Activated naive CD8-positive, alpha-beta T cell treated with anti-CD3 and anti-CD28 coated beads for 36 hours (primary cell): ENCODE data around the gene NPBWR2. TPM values are rescaled to one million over a fixed set of nuclear protein-coding genes. Genes with fewer than 3 reads are reported as not detected.

Source experiments
- DNase-seq: peaks from one replicate; pipeline ENCODE4 v3.0.0; 2021
- H3K27ac Mint-ChIP-seq: one replicate; pipeline ENCODE4 v1.8.0; 2022; ENCODE audit warnings: mild to moderate bottlenecking, moderate library complexity, mixed read lengths
- H3K27me3 Mint-ChIP-seq: one replicate; pipeline ENCODE4 v1.8.0; 2022; ENCODE audit warnings: mild to moderate bottlenecking, mixed read lengths
- H3K36me3 Mint-ChIP-seq: one replicate; pipeline ENCODE4 v1.8.0; 2021; ENCODE audit warnings: mild to moderate bottlenecking, mixed read lengths
- H3K4me1 Mint-ChIP-seq: one replicate; pipeline ENCODE4 v1.8.0; 2021; ENCODE audit warnings: mixed read lengths
- H3K4me3 Mint-ChIP-seq: one replicate; pipeline ENCODE4 v1.8.0; 2022; ENCODE audit warnings: mild to moderate bottlenecking, moderate library complexity, mixed read lengths
- H3K9me3 Mint-ChIP-seq: one replicate; pipeline ENCODE4 v1.8.0; 2022; ENCODE audit warnings: mixed read lengths
- total RNA-seq, 2 experiments: library from RNA; stranded (reverse); gene quantifications; one replicate each; pipeline ENCODE4 v1.2.3, GENCODE V29; 2021

Gene NPBWR2
- total RNA-seq, 2 experiments from 2014 or later, result not detected

DNA sequence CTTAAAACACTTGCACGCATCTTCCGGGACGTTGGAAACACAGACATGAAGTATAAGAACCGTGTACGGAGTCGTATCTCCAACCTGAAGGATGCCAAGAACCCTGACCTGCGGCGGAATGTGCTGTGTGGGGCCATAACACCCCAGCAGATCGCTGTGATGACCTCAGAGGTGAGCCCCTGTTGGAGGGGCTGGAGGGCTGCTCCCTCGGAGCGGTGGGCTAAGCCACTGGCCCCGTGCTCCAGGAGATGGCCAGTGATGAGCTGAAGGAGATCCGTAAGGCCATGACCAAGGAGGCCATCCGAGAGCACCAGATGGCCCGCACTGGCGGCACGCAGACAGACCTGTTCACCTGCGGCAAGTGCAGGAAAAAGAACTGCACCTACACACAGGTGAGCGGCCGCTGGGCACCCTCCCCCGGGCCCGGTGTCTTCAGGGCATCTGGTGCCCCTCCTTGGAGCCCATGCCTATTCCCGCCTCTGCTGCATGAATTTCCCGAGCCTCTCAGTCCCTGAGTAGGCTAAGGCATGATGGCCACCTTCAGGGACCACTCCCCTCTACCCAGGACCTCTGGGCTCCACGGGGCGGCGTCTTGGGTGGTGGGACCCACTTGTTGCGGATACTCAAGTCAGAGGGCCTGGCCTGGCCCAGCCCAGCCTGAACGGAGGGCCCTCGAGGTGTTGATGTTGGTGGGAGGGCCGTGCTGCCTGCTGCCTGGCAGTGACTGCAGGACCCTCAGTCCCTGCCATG lies 36.9 kb downstream of the NPBWR2 start:
- Mint-ChIP-seq H3K4me3 (no peak overlapping the region), H3K27ac (no peak overlapping the region), H3K27me3 (no peaks in the 10 kb centered on the region), H3K36me3 (peaks cover 3% of the 10 kb centered on the region), H3K9me3 (no peaks in the 10 kb centered on the region), H3K4me1 (peaks cover 11% of the 10 kb centered on the region)
- no peak for DNase-seq

DNA sequence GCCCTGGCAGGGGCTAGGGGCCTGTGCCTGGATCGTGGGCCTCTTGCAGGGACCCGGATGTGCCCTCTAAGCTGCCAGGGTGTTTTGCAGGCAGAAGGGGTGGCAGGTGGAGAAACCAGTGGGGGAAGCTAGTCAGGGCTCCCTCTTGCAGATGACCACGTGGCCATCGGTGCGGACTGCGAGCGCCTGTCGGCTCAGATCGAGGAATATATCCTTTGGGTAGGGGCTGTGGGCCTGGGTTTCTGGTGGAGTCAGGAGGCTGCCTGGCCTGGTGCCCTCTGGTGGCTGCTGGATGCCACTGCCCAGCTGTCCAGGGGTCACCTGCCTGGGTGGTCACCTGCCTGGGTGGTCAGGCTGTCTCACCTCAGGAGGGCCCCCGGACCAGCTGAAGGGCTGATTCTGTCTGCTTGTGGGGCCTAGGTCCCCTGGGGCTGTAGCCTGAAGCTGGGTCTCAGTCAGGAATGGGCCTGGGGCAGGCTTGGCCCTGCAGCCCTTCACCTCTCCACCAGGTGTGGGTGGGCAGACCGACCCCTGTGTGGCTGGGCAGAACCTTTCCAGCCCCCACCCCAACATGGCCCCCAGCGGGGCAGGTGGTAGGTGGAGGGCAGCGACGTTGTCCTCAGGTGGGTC lies 37.6 kb downstream of the NPBWR2 start:
- H3K36me3 Mint-ChIP-seq, result peaks cover 2% of the 10 kb centered on the region
- no peak for DNase-seq
- H3K27ac Mint-ChIP-seq, result no peak overlapping the region
- peaks cover 16% of the 10 kb centered on the region for H3K4me1 Mint-ChIP-seq
- H3K4me3 Mint-ChIP-seq, result no peak overlapping the region
- H3K9me3 Mint-ChIP-seq, result no peaks in the 10 kb centered on the region
- no peaks in the 10 kb centered on the region for H3K27me3 Mint-ChIP-seq

DNA sequence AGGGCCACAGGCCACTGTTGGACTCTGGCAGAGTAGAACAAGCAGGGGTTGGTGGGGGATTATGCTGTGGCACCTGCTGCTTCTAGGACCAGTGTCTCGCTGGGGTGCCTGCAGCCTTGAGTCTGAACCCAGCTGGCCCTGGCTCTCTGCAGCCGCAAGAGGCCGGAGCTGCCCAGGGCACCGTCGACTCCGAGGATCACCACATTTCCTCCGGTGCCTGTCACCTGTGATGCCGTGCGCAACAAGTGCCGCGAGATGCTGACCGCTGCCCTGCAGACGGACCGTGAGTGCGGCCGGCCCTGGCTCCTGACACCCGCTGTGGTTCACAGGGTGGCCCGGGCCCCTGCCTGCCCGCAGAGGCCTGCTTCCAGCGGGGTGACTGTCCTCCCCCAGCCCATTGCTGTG lies 38.2 kb downstream of the NPBWR2 start:
- H3K27ac Mint-ChIP-seq, result no peak overlapping the region
- peaks cover 20% of the 10 kb centered on the region for H3K4me1 Mint-ChIP-seq
- no peaks in the 10 kb centered on the region for H3K9me3 Mint-ChIP-seq
- H3K36me3 Mint-ChIP-seq, result peaks cover 2% of the 10 kb centered on the region
- H3K4me3 Mint-ChIP-seq, result no peak overlapping the region
- H3K27me3 Mint-ChIP-seq, result no peaks in the 10 kb centered on the region
- DNase-seq, result no peak

DNA sequence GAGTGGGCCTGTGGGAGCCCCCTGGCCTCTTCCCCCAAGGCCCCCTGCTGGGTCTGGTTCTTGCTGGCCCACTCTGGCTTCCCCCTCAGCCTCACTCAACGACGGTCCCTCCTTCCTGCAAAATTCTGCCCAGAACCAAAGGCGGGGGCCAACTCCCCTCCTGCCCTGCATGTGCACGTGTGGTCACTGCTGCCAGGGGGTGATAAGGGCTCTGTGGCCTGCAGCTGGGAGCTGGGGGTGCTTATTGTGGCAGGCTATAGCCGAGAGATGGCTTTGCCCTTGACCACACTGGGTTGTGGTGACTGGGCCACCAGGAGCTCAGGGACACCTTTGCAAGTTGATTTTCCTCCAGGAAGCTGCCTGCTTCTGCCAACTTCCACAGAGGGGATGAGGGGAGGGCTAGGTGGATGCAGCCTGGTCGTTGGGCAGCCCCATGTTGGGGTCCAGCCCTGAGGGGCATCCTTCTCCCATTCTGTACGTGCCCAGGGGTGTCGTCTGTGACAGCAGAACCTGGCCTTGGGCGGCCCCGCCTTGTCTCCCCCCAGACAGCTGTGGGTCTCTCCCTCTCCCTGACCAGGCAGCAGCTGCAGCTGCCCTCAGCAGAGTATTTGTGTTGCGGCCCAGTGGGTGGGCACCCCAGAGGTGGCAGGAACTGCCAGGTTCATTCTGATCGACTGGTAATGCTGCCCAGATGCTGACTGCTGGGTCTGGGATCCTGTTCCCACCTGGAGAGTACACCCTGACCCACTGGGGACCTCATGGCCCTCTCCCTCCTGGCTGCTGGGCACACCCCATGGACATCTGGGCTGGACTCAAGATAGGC lies 38.8 kb downstream of the NPBWR2 start:
- Mint-ChIP-seq H3K9me3 (no peaks in the 10 kb centered on the region), H3K4me1 (peaks cover 26% of the 10 kb centered on the region), H3K27me3 (no peaks in the 10 kb centered on the region), H3K4me3 (no peak overlapping the region), H3K27ac (no peak overlapping the region), H3K36me3 (peaks cover 2% of the 10 kb centered on the region)
- DNase-seq, result no peak

DNA sequence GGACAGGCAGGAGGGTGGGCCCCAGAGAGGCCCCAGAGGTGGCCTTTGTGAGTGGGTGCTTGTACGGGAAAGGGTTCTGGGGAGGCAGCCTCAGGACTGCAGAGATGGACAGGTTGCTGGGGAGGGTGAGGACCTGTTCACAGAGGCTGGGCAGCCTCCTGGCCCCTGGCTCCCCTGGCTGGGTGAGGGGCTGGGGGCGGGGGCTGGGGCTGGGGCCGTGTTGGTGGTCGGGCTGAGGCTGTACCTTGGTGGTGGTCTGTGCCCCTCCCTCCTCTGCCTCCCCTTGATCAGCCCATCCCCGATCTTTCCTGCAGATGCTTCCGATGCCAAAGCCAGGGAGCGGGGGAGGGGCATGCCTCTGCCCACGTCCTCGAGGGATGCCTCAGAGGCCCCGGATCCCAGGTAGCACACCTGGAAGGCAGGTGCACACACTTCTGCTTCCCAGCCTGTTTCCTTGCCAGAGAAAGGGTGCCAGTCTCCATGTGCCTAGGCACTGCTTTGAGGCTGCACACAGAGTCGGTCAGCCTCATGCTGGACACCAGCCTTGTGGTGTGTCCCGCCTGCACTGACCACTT lies 39.5 kb downstream of the NPBWR2 start:
- Mint-ChIP-seq H3K36me3 (peaks cover 2% of the 10 kb centered on the region), H3K27me3 (no peaks in the 10 kb centered on the region), H3K9me3 (no peaks in the 10 kb centered on the region), H3K4me3 (no peak overlapping the region), H3K4me1 (peaks cover 26% of the 10 kb centered on the region), H3K27ac (no peak overlapping the region)
- DNase-seq, result no peak

DNA sequence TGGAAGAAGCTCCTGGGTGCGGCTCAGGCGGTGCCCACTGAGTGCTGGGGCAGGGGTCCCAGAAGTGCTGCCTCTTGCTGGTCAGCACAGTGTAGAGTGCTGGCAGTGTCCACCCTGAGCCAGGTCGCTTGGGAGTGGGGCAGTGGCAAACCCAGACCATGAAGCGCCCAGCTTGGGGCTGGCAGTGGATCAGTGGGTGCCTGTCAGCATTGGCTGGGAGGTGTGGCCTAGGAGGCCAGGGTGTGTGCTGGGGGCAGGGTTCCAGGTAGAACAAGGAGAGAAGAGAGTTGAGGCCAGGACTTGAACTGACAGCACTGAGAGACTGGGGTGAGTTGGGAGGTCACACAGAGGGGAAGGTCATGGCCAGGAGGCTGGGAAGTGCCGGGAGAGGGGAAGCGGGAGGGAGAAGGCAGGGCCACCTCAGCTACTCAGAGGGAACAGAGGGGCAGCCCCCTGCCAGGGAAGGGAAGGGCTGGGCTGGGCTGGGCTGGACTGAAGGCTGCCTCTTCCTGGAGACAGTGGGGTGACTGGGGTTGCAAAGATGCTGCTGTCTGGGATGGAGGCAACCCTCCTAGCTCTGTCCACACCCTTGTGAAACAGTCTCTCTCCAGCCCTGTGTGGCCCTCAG lies 40.2 kb downstream of the NPBWR2 start:
- DNase-seq, result no peak
- no peak overlapping the region for H3K4me3 Mint-ChIP-seq

DNA sequence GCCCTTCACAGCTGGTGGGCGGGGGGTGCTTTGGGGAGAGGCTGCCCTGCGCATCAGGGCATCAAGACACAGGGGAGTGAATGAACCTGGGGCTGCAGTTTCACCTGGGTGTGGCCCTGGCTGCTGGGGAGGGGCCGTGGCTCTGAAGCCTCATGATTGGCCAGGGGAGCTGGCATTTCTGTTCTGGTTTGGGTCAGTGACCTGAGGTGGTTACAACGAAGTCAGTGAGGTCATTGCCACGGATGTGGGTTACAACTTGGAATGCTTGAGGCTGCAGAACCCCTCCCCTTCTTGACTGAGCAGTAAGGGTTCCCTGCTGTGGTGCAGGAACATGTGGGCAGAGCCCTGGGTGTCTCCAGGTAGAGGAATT lies 41.4 kb downstream of the NPBWR2 start:
- Mint-ChIP-seq H3K27me3 (no peaks in the 10 kb centered on the region), H3K4me3 (peak overlapping the region; percentile 11), H3K27ac (peak overlapping the region; percentile 23), H3K9me3 (no peaks in the 10 kb centered on the region), H3K4me1 (peaks cover 31% of the 10 kb centered on the region), H3K36me3 (peaks cover 2% of the 10 kb centered on the region)
- DNase-seq, result peak; percentile 69

More for the DNA sequence above, 40.2 kb downstream of the NPBWR2 start:
- no peaks in the 10 kb centered on the region for H3K27me3 Mint-ChIP-seq
- no peak overlapping the region for H3K27ac Mint-ChIP-seq
- H3K36me3 Mint-ChIP-seq, result peaks cover 2% of the 10 kb centered on the region
- H3K9me3 Mint-ChIP-seq, result no peaks in the 10 kb centered on the region
- H3K4me1 Mint-ChIP-seq, result peaks cover 28% of the 10 kb centered on the region

DNA sequence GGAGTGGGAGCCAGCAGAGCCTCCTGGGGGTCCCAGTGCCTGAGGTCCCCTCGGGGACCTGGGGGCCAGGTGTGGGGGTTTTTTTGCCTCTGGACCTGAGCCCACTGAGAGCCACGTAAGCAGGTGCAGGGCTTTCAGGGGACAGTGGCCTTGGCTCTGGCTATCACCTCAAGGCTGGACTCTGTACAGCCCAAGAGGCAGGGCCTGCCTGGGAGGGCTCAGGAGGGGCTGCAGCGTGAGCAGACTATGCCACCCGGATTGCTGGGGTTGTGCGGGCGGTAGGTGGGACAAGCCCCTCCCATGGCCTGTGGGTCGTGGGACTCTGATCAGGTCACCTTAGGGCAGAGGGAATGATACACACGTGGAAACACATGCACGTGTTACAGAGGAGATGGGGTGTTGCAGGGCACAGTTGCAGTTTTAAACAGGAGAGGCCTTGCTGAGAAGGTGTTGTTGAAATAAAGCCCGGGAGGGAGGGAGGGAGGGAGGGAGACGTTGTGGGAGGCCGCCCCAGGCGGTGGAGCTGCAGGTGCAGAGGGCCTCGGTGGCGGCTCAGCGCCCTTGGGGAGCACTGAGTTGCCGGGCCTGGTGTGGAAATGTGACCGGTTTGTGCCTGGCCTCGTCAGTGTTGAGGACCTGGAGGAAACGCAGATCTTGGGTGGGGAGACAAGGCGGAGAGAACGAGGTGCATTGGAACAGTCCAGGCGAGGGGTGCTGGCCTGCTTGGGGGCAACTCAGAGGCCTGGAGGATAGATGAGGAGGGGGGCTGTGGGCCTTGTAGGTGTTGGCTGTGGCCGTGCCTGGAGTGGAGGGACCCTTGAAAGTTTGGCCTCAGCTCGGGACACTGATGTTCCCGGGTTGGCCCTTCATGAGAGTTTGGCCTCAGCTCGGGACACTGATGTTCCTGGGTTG lies 42.0 kb downstream of the NPBWR2 start:
- Mint-ChIP-seq H3K9me3 (no peaks in the 10 kb centered on the region), H3K4me3 (peak overlapping the region; percentile 11), H3K36me3 (no peaks in the 10 kb centered on the region), H3K4me1 (peaks cover 31% of the 10 kb centered on the region), H3K27me3 (no peaks in the 10 kb centered on the region), H3K27ac (peak overlapping the region; percentile 76)
- DNase-seq, result no peak

DNA sequence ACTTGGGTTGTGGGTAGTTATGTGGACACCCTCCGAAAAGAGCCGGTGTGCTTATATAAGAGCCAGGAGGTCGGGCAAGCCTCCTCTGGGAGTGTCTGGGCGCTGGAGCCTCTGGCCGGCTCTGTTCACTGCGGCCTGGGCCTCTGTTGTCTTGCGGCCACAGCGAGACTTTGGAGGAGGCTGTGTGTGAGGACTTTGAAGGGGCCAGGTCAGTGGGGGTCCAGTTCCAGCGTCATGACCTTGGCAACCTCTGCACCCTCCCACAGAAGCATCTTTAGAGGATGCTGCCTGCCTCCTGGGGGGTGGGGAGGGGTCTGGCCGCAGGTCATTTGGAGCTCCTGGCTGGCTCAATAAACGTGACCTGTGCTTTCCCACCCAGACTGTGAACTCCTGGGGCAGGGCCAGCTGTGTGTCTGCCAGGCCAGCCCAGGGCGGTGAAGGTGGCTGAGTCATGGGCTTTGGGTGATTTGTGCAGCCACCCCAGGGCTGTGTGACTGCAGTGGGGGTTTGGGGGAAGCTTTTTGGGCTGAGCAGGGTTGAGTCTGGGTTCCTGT lies 43.1 kb downstream of the NPBWR2 start:
- DNase-seq, result no peak
- Mint-ChIP-seq H3K4me3 (peak overlapping the region; percentile 91), H3K27me3 (no peaks in the 10 kb centered on the region), H3K36me3 (no peaks in the 10 kb centered on the region), H3K27ac (peak overlapping the region; percentile 83), H3K4me1 (peaks cover 31% of the 10 kb centered on the region), H3K9me3 (no peaks in the 10 kb centered on the region)

DNA sequence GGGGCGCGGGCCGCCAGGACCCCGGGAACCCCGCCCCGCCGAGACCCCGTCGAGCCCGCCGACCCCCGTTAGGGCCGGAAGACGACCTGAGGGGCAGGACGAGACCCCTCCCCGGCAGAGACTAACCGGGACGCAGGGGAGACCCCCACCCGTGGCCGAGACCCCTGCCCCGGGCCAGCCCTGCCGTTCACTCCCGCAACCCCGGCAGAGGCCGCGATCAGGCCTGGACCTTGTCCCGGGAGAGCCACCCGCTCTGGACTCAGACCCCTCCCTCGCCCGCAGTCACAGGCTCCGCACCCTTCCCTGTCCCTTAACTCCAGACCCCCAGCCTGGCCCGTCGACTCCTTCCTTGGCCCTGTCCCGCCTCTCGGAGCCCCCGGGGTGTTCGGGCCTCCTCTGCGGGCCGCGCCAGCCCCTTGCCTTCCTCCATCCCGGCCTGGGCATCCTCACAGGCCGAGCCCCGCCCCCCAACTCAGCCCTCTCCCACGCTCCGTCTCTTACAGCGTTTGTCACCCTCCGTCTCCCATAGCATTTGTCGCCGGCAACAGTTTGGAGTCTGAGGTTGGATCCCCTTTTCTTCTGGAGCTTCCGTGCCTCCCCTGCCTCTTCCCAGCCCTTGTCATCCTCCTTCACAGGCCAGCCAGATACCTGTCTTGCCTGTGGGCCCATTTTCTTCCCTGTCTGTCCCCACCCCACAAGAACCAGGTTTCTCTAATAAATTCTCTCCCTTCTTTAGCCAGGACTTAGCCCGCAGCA lies 43.8 kb downstream of the NPBWR2 start:
- DNase-seq, result peak; percentile 54
- Mint-ChIP-seq H3K27me3 (no peaks in the 10 kb centered on the region), H3K4me3 (peak overlapping the region; percentile 91), H3K36me3 (no peaks in the 10 kb centered on the region), H3K9me3 (no peaks in the 10 kb centered on the region), H3K4me1 (peaks cover 32% of the 10 kb centered on the region), H3K27ac (peak overlapping the region; percentile 83)

DNA sequence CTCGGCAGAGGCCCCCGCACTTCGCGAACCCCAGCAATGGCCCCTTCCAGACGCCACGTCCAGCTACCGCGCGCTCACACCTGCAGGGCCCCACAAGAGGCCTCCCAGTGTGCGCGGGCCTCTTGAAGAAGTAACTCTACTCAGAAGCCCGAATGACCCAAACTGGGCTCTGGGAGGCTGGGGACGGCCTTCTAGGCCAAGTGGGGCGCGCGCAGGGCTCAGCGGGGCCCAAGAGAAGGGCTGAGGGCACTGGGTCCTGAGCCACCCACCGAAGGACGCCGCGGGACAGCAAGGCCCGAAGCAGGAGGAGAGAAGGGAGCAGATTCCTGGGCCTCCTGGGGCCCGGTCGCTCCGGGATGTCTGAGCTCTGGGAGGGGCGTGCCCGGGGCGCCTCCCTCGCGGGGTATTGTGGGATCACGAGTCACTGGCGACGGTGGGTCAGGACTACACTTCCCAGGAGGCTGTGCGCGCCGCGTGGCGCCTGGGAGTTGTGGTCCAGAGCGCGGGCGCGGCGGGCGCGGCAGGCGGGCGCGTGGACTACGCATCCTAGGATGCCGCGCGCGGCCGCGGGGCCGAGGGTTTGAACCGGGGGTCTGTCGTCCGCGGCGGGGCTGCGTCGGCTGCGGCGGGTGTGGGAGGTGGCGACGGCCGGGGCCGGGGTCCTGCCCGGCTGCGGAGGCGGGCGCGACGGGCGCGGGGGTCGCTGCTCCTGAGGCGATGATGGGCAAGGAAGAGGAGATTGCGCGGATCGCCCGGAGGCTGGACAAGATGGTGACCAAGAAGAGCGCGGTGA lies 44.6 kb downstream of the NPBWR2 start, which contains the start of gene TCEA2:
TSS of gene TCEA2 (plus strand) at position 603 of the 793 bp plus-strand sequence. CDS start at position 718, 115 bp downstream.
- Mint-ChIP-seq H3K4me3 (peak within 1 kb of the TSS; percentile 91), H3K27me3 (no peaks in the 10 kb centered on the region), H3K27ac (peak within 1 kb of the TSS; percentile 83), H3K9me3 (no peaks in the 10 kb centered on the region), H3K36me3 (no peaks in the 10 kb centered on the region), H3K4me1 (peaks cover 37% of the 10 kb centered on the region)
- DNase-seq, result peak; percentile 95

DNA sequence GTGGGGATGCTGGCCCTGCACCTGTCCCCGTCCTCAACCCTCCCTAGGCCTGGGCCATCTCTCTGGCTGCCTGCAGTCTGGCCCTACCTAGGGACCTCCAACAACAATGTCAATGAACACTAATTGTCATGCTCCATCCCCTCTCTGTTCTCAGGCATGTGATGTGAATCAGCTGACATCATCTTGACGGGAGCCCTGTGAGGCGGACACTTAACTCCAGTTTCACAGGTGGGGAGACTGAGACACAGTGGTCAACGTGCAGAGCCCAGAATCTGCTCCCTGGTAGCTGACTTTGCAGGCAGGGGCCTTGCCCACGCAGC lies 45.1 kb downstream of the NPBWR2 start:
- DNase-seq, result no peak
- Mint-ChIP-seq H3K4me3 (peak overlapping the region; percentile 91), H3K27me3 (no peaks in the 10 kb centered on the region), H3K27ac (no peak overlapping the region), H3K9me3 (no peaks in the 10 kb centered on the region), H3K4me1 (peaks cover 39% of the 10 kb centered on the region), H3K36me3 (no peaks in the 10 kb centered on the region)
